ENCODE data around the gene ZBTB16.

Gene ZBTB16

GRCh38 chr11:114063149-114063828 is 3.8 kb downstream of the ZBTB16 start:
- Histone ChIP-seq H3K27me3 (ENCODE audit: insufficient read depth, low read depth) (no peaks in the 10 kb centered on the region), H2AFZ (ENCODE audit: low read depth) (no peak overlapping the region), H3K27ac (no peak overlapping the region), H3K36me3 (ENCODE audit: insufficient read depth) (no peaks in the 10 kb centered on the region), H3K4me2 (no peak overlapping the region), H3K4me1 (ENCODE audit: low read depth, poor library complexity, severe bottlenecking) (no peaks in the 10 kb centered on the region), H3K9ac (no peak overlapping the region), H3K79me2 (ENCODE audit: insufficient read depth, low read depth) (no peaks in the 10 kb centered on the region), H4K20me1 (ENCODE audit: insufficient read depth) (no peaks in the 10 kb centered on the region), H3K4me3 (IDR thresholded peaks at IDR 0.05; ENCODE audit: insufficient read depth, low read depth, low read length) (no peak overlapping the region)
- TF ChIP-seq CTCF (conservative IDR thresholded peaks at IDR 0.05; ENCODE audit: low read depth, low read length): no peak

DNA sequence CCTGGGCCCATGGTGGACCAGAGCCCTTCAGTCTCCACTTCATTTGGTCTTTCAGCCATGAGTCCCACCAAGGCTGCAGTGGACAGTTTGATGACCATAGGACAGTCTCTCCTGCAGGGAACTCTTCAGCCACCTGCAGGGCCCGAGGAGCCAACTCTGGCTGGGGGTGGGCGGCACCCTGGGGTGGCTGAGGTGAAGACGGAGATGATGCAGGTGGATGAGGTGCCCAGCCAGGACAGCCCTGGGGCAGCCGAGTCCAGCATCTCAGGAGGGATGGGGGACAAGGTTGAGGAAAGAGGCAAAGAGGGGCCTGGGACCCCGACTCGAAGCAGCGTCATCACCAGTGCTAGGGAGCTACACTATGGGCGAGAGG is 4.3 kb downstream of the ZBTB16 start:
- H3K79me2 ChIP-seq (ENCODE audit: insufficient read depth, low read depth): no peaks in the 10 kb centered on the region
- TF ChIP-seq CTCF (conservative IDR thresholded peaks at IDR 0.05; ENCODE audit: low read depth, low read length): no peak
- H2AFZ ChIP-seq (ENCODE audit: low read depth): no peak overlapping the region
- H3K4me2 ChIP-seq: no peak overlapping the region
- no peaks in the 10 kb centered on the region for H3K4me1 ChIP-seq (ENCODE audit: low read depth, poor library complexity, severe bottlenecking)
- no peaks in the 10 kb centered on the region for H3K27me3 ChIP-seq (ENCODE audit: insufficient read depth, low read depth)
- no peaks in the 10 kb centered on the region for H4K20me1 ChIP-seq (ENCODE audit: insufficient read depth)
- H3K4me3 ChIP-seq (IDR thresholded peaks at IDR 0.05; ENCODE audit: insufficient read depth, low read depth, low read length): no peak overlapping the region
- no peaks in the 10 kb centered on the region for H3K36me3 ChIP-seq (ENCODE audit: insufficient read depth)
- H3K9ac ChIP-seq: no peak overlapping the region
- H3K27ac ChIP-seq: no peak overlapping the region

- H3K4me3 ChIP-seq (IDR thresholded peaks at IDR 0.05; ENCODE audit: insufficient read depth, low read depth, low read length): no peak overlapping the region
- no peak for TF ChIP-seq CTCF (conservative IDR thresholded peaks at IDR 0.05; ENCODE audit: low read depth, low read length)
- H3K79me2 ChIP-seq (ENCODE audit: insufficient read depth, low read depth): no peaks in the 10 kb centered on the region
- H3K4me2 ChIP-seq: no peak overlapping the region
- no peaks in the 10 kb centered on the region for H3K36me3 ChIP-seq (ENCODE audit: insufficient read depth)
- no peaks in the 10 kb centered on the region for H4K20me1 ChIP-seq (ENCODE audit: insufficient read depth)
- H2AFZ ChIP-seq (ENCODE audit: low read depth): no peak overlapping the region
- no peaks in the 10 kb centered on the region for H3K27me3 ChIP-seq (ENCODE audit: insufficient read depth, low read depth)
- H3K9ac ChIP-seq: no peak overlapping the region
- H3K4me1 ChIP-seq (ENCODE audit: low read depth, poor library complexity, severe bottlenecking): no peaks in the 10 kb centered on the region
- H3K27ac ChIP-seq: no peak overlapping the region
Observed at GRCh38 chr11:114064216-114064615, 4.7 kb downstream of the ZBTB16 start.

DNA sequence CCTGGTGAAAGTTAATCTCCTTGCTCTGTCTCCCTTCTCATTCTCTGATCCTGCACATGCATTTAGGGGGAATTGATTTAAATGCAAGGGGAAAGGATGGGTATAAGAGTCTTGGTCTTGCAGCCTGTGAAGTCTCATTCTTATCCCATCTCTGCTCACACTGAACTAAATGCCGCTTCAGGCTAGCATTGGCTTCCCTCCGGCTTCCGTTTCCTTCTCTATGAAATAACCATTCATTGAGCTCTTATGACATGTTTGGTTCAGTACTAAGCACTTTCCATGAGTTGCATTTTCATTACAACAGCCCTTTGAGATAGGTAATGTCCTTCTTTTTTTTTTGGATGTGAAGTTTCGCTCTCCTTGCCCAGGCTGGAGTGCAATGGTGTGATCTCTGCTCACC is 5.6 kb downstream of the ZBTB16 start:
- Histone ChIP-seq H4K20me1 (ENCODE audit: insufficient read depth) (no peaks in the 10 kb centered on the region), H2AFZ (ENCODE audit: low read depth) (no peak overlapping the region), H3K27me3 (ENCODE audit: insufficient read depth, low read depth) (no peaks in the 10 kb centered on the region), H3K4me1 (ENCODE audit: low read depth, poor library complexity, severe bottlenecking) (no peaks in the 10 kb centered on the region), H3K4me2 (no peak overlapping the region), H3K4me3 (IDR thresholded peaks at IDR 0.05; ENCODE audit: insufficient read depth, low read depth, low read length) (no peak overlapping the region), H3K9ac (no peak overlapping the region), H3K27ac (no peak overlapping the region), H3K79me2 (ENCODE audit: insufficient read depth, low read depth) (no peaks in the 10 kb centered on the region), H3K36me3 (ENCODE audit: insufficient read depth) (no peaks in the 10 kb centered on the region)
- no peak for TF ChIP-seq CTCF (conservative IDR thresholded peaks at IDR 0.05; ENCODE audit: low read depth, low read length)
